Mesenchymal stem cell (in vitro differentiated cells and primary cell): ENCODE results near the gene SLC6A3.

Source experiments
- DNase-seq: peaks from one replicate; pipeline ENCODE4 v3.0.0-alpha.2; 2013
- H2AFZ ChIP-seq: one replicate; pipeline ENCODE4 v1.6.1; 2013; ENCODE audit warnings: low read depth, mild to moderate bottlenecking, control low read depth, inconsistent platforms, low read length, moderate library complexity
- H2AK5ac ChIP-seq: 2 replicates; pipeline ENCODE4 v1.6.1; 2013; ENCODE audit warnings: low read length, moderate library complexity, mild to moderate bottlenecking, inconsistent platforms; ENCODE audit not compliant: severe bottlenecking
- H2BK120ac ChIP-seq: one replicate; pipeline ENCODE4 v1.6.1; 2013; ENCODE audit warnings: low read depth, mild to moderate bottlenecking, inconsistent platforms, low read length, moderate library complexity
- H2BK12ac ChIP-seq, 2 experiments: one replicate each; pipeline ENCODE4 v1.6.1; 2013; ENCODE audit warnings: inconsistent platforms in 2 of 2, low read length in 2 of 2, mild to moderate bottlenecking in 2 of 2, moderate library complexity in 2 of 2, control low read depth in 1 of 2
- H2BK15ac ChIP-seq: one replicate; pipeline ENCODE4 v1.6.1; 2013; ENCODE audit warnings: mild to moderate bottlenecking, low read depth, inconsistent platforms; ENCODE audit not compliant: poor library complexity, severe bottlenecking
- H2BK5ac ChIP-seq: 2 replicates; pipeline ENCODE4 v1.6.1; 2013; ENCODE audit warnings: low read depth, mild to moderate bottlenecking, low read length, control low read depth, inconsistent platforms; ENCODE audit not compliant: poor library complexity, severe bottlenecking
- H3K14ac ChIP-seq, 2 experiments: one replicate each; pipeline ENCODE4 v1.6.1; 2013; ENCODE audit warnings: inconsistent platforms in 2 of 2, low read length in 2 of 2, control low read depth in 1 of 2, mild to moderate bottlenecking in 1 of 2, moderate library complexity in 1 of 2
- H3K18ac ChIP-seq, 2 experiments: one replicate each; pipeline ENCODE4 v1.6.1; 2013; ENCODE audit warnings: inconsistent platforms in 2 of 2, low read length in 2 of 2, control low read depth in 1 of 2, low read depth in 1 of 2, mild to moderate bottlenecking in 1 of 2
- H3K23ac ChIP-seq, 2 experiments: one replicate each; pipeline ENCODE4 v1.6.1; 2013; ENCODE audit warnings: inconsistent platforms in 2 of 2, low read length in 2 of 2, mild to moderate bottlenecking in 2 of 2, moderate library complexity in 2 of 2, control low read depth in 1 of 2
- H3K27ac ChIP-seq: 2 replicates; pipeline ENCODE4 v1.5.1; 2013; ENCODE audit warnings: mild to moderate bottlenecking, moderate library complexity, low read length, control low read depth, inconsistent platforms; ENCODE audit not compliant: poor library complexity, severe bottlenecking
- H3K27me3 ChIP-seq, 2 experiments: 2 replicates each; pipeline versions ENCODE4 v1.6.1 to v1.7.0; 2013; ENCODE audit warnings: low read length in 2 of 2, mild to moderate bottlenecking in 2 of 2, moderate library complexity in 2 of 2, control low read depth in 1 of 2, inconsistent platforms in 1 of 2; ENCODE audit not compliant: control insufficient read depth in 1 of 2, insufficient read depth in 1 of 2
- H3K36me3 ChIP-seq, 2 experiments: 2 replicates each; pipeline versions ENCODE4 v1.6.1 to v1.7.0; 2013; ENCODE audit warnings: low read length in 2 of 2, control low read depth in 1 of 2, inconsistent platforms in 1 of 2, low read depth in 1 of 2, mild to moderate bottlenecking in 1 of 2; ENCODE audit not compliant: insufficient read depth in 2 of 2, control insufficient read depth in 1 of 2
- H3K4ac ChIP-seq, 2 experiments: one replicate each; pipeline ENCODE4 v1.6.1; 2013; ENCODE audit warnings: inconsistent platforms in 2 of 2, low read length in 2 of 2, mild to moderate bottlenecking in 2 of 2, moderate library complexity in 2 of 2, control low read depth in 1 of 2, low read depth in 1 of 2
- H3K4me1 ChIP-seq: 2 replicates; pipeline ENCODE4 v1.6.1; 2013; ENCODE audit warnings: low read depth, low read length, control low read depth; ENCODE audit not compliant: control insufficient read depth, insufficient read depth
- H3K4me2 ChIP-seq: 2 replicates; pipeline ENCODE4 v1.6.1; 2013; ENCODE audit warnings: low read length, mild to moderate bottlenecking, inconsistent platforms; ENCODE audit not compliant: poor library complexity, severe bottlenecking
- H3K4me3 ChIP-seq, 2 experiments: 2 replicates each; pipeline versions ENCODE4 v1.5.1 to v1.7.0; 2013; ENCODE audit warnings: low read length in 2 of 2, mild to moderate bottlenecking in 2 of 2, control low read depth in 1 of 2, low read depth in 1 of 2; ENCODE audit not compliant: insufficient read depth in 1 of 2
- H3K79me1 ChIP-seq: replicated peaks from 2 replicates; pipeline ENCODE4 v1.6.1; 2013; ENCODE audit warnings: mild to moderate bottlenecking, control low read depth, low read length, inconsistent platforms; ENCODE audit not compliant: poor library complexity, severe bottlenecking
- H3K9ac ChIP-seq: 2 replicates; pipeline ENCODE4 v1.7.0; 2013; ENCODE audit warnings: mild to moderate bottlenecking, low read length, moderate library complexity
- H3K9me3 ChIP-seq: 2 replicates; pipeline ENCODE4 v1.7.0; 2013; ENCODE audit warnings: mild to moderate bottlenecking, low read length; ENCODE audit not compliant: control insufficient read depth
- H4K8ac ChIP-seq: one replicate; pipeline ENCODE4 v1.6.1; 2013; ENCODE audit warnings: inconsistent platforms, mild to moderate bottlenecking, low read length, moderate library complexity
- H4K91ac ChIP-seq: one replicate; pipeline ENCODE4 v1.6.1; 2013; ENCODE audit warnings: mild to moderate bottlenecking, low read length, inconsistent platforms
- WGBS: methylation state at CpG from one replicate; pipeline ENCODE4 v1.1.7; 2013; ENCODE audit warnings: mixed read lengths; 5-methylcytosine and 5-hydroxymethylcytosine counted together

Gene SLC6A3

DNA sequence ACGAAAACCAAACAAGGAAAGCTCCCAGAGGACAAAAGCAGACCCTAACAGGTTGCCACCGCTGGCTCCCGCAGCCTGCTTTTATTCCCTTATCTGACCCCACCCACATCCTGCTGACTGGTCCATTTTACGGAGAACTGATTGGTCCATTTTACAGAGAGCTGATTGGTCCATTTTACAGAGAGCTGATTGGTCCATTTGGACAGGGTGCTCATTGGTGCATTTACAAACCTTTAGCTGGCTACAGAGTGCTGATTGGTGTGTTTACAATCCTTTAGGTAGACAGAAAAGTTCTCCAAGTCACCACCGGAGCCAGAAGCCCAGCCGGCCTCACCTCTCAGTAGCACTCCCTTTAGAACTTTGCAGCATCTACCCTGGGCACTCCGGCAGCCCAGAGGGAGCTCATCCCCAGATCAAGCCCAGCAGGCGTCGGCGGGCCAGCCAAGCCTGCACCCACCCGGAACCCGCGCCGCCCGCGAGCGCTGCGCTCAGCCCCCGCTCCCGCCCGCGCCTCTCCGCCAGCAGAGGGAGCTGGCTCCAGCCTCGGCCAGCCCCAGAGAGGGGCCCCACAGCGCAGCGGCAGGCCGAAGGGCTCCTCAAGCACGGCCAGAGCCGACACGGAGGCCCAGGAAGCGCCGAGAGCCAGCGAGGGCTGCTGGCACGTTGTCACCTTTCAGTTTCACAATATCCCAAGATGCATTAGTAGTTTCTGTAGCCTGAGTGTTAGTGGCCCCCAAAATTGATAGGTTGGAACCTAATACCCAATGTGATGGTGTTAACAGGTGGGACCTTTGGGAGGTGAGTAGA, 65.0 kb downstream of the SLC6A3 start:
- Histone ChIP-seq H2BK15ac (no peak overlapping the region), H3K4me3 (peak overlapping the region in 1 of 2 experiments; percentile 59), H3K18ac (no peak overlapping the region), H3K4ac (no peak overlapping the region), H2BK120ac (no peak overlapping the region), H4K8ac (no peak overlapping the region), H3K27ac (no peak overlapping the region), H4K91ac (no peak overlapping the region), H2BK5ac (no peak overlapping the region), H3K9ac (no peak overlapping the region), H3K4me1 (peaks cover 5% of the 10 kb centered on the region), H3K4me2 (peak overlapping the region; percentile 31), H3K27me3 (peaks cover 59 to 80% of the 10 kb centered on the region in 2 experiments), H3K14ac (no peak overlapping the region), H2AK5ac (no peak overlapping the region), H2BK12ac (no peak overlapping the region), H3K9me3 (peaks cover 4% of the 10 kb centered on the region), H2AFZ (no peak overlapping the region), H3K23ac (no peak overlapping the region), H3K79me1 (no peaks in the 10 kb centered on the region), H3K36me3 (no peaks in the 10 kb centered on the region)
- DNase-seq: peak; percentile 29
- WGBS: 30% methylated on average over 33 of the region's 34 CpGs

DNA sequence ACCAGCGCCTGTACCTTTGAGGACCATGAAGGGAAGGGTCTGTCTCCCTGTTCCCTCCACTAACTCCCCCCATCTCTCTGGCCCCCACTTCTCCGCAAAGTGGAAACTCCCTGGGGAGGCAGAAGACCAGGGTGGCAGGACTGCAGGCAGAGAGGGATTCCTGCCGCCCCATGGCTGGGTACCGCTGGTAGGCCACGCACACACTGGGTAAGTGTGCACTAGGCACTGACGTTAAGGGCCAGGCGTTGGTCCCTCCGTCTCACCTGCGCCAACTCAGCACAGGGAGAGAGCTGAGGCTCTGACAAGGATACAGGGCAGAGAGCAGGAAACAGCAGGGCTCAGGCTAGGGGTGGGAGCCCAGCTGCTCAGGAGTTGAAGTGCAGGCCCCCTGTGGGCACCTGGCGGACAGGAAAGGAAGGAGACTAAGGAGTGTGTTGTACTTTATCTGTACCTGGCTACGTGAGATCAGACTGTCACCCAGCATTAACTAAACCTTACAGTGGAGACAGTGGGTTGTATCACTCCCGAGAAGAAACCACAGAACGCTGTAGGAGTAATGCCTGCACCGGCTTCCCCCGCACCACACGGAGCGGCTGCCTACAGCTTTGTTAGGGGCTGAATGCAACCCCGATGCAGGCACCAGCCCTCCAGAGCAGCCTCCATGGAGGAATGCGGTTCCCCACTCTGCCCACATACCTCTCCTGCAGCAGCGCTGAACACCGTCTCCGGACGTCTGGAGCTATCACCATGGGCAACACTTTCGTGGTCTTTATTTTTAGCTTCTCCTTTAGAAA, 66.2 kb downstream of the SLC6A3 start:
- H2BK120ac ChIP-seq: no peak overlapping the region
- H3K79me1 ChIP-seq: no peaks in the 10 kb centered on the region
- H3K27ac ChIP-seq: no peak overlapping the region
- no peak overlapping the region for H4K8ac ChIP-seq
- peaks cover 5% of the 10 kb centered on the region for H3K4me1 ChIP-seq
- no peak overlapping the region for H3K23ac ChIP-seq
- no peak overlapping the region for H3K4me2 ChIP-seq
- no peak overlapping the region for H2BK15ac ChIP-seq
- no peak overlapping the region for H2AK5ac ChIP-seq
- H3K36me3 ChIP-seq: no peaks in the 10 kb centered on the region
- 91% methylated on average over 20 of the region's 24 CpGs for WGBS
- no peak overlapping the region for H3K9ac ChIP-seq
- H3K14ac ChIP-seq: no peak overlapping the region
- H3K4ac ChIP-seq: no peak overlapping the region
- no peak overlapping the region for H2BK5ac ChIP-seq
- H2BK12ac ChIP-seq: no peak overlapping the region
- H3K18ac ChIP-seq: no peak overlapping the region
- H2AFZ ChIP-seq: no peak overlapping the region
- H3K9me3 ChIP-seq: peaks cover 4% of the 10 kb centered on the region
- no peak overlapping the region for H4K91ac ChIP-seq
- no peak for DNase-seq
- no peak overlapping the region for H3K4me3 ChIP-seq
- peaks cover 60 to 72% of the 10 kb centered on the region in 2 experiments for H3K27me3 ChIP-seq

DNA sequence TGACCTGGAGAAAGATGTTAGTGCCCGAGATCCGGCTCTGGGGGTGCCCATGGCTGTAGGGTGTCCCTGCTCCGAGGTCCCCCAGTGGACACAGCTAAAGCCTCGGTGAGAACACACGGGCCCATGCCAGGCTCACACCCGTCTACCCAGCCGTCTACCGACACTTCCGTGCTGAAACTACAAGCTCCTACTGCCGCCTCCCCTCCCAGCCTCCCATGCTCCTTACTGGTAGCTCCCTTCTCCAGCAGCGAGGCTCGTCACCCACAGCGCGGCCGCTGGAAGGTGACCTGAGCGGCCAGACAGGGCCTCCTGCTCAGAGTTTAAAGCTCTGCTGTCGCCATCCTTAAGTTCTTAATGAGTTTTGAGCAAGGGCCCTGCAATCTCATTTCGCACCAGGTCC, 67.1 kb downstream of the SLC6A3 start:
- Histone ChIP-seq H3K9me3 (peaks cover 4% of the 10 kb centered on the region), H3K4me1 (peaks cover 5% of the 10 kb centered on the region), H2BK5ac (no peak overlapping the region), H3K4ac (no peak overlapping the region), H3K23ac (no peak overlapping the region), H2BK120ac (no peak overlapping the region), H3K4me3 (no peak overlapping the region), H3K4me2 (no peak overlapping the region), H4K91ac (no peak overlapping the region), H2BK15ac (no peak overlapping the region), H3K9ac (no peak overlapping the region), H3K27ac (no peak overlapping the region), H3K27me3 (peaks cover 55 to 66% of the 10 kb centered on the region in 2 experiments), H3K18ac (no peak overlapping the region), H2BK12ac (no peak overlapping the region), H4K8ac (no peak overlapping the region), H3K36me3 (no peaks in the 10 kb centered on the region), H2AFZ (no peak overlapping the region), H2AK5ac (no peak overlapping the region), H3K79me1 (no peaks in the 10 kb centered on the region), H3K14ac (no peak overlapping the region)
- 87% methylated on average over 18 of the region's 18 CpGs for WGBS
- no peak for DNase-seq

DNA sequence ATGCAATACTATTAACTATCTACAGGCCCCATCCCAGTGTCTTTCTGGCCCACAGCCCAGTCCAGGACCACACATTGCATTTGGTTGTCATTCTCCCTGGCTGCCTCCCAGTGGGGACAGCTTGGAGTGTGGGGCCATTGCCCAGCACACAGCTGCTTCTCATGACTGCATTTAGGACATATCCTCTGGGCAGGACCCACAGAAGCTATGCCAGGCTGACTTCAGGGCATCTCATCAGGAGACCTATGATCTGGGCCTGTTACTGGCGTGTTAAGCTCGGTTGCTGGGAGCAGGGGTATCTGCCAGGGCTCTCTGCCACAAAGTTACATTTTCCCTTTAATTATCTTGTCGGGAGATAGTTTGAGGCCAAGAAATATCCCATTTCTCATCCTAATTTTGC, 68.3 kb downstream of the SLC6A3 start:
- Histone ChIP-seq H3K4me3 (no peak overlapping the region), H2BK12ac (no peak overlapping the region), H3K9me3 (peaks cover 4% of the 10 kb centered on the region), H2BK15ac (no peak overlapping the region), H3K36me3 (no peaks in the 10 kb centered on the region), H2AK5ac (no peak overlapping the region), H3K4me2 (no peak overlapping the region), H3K23ac (no peak overlapping the region), H3K9ac (no peak overlapping the region), H2AFZ (no peak overlapping the region), H3K27me3 (peaks cover 56 to 74% of the 10 kb centered on the region in 2 experiments), H2BK120ac (no peak overlapping the region), H3K18ac (no peak overlapping the region), H3K27ac (no peak overlapping the region), H4K8ac (no peak overlapping the region), H2BK5ac (no peak overlapping the region), H3K4me1 (peaks cover 5% of the 10 kb centered on the region), H3K4ac (no peak overlapping the region), H3K79me1 (no peaks in the 10 kb centered on the region), H3K14ac (no peak overlapping the region), H4K91ac (no peak overlapping the region)
- no peak for DNase-seq
- WGBS: 88% methylated on average over 3 of the region's 3 CpGs
